Colonic mucosa (tissue), 4 donors: ENCODE results near the gene NUDT7. TPM values are rescaled to one million over a fixed set of nuclear protein-coding genes. Genes with fewer than 3 reads are reported as not detected.

Experiments
- DNase-seq: peaks from one replicate; pipeline ENCODE4 v3.0.0-alpha.2; 2020
- H3K27ac ChIP-seq: fragments of 200-600 bp; one replicate; pipeline ENCODE4 v1.8.0; 2021
- H3K27me3 ChIP-seq: fragments of 200-600 bp; one replicate; pipeline ENCODE4 v1.8.0; 2021
- H3K36me3 ChIP-seq: fragments of 200-600 bp; one replicate; pipeline ENCODE4 v1.8.0; 2021
- H3K4me1 ChIP-seq: fragments of 200-600 bp; one replicate; pipeline ENCODE4 v1.8.0; 2021; ENCODE audit warnings: mild to moderate bottlenecking
- H3K4me3 ChIP-seq: fragments of 200-600 bp; one replicate; pipeline ENCODE4 v1.8.0; 2021
- H3K9ac ChIP-seq, 2 donors: one replicate each; pipeline ENCODE4 v1.7.0; 2013; ENCODE audit warnings: control low read depth in 2 of 2, low read depth in 2 of 2, low read length in 2 of 2
- H3K9me3 ChIP-seq: fragments of 200-600 bp; one replicate; pipeline ENCODE4 v1.8.0; 2021
- intact Hi-C: fragments of 100-400 bp; cut with DNase I; formaldehyde crosslinking; loops from one replicate; pipeline ENCODE4 v1.14.1; 2022
- total RNA-seq, 2 donors: library from RNA; stranded (reverse); fragmentation: NEBNext Ultra II Directional in 1 of 2; extraction: Animal tissue kit (Norgen Biotek cat#: 25700) in 1 of 2; gene quantifications; one replicate each; pipeline ENCODE4 v1.2.1, GENCODE V29; 2021
- TF ChIP-seq, protein P1 (sequence below): fragments of 200-600 bp; IDR thresholded peaks from one replicate; pipeline ENCODE4 v1.8.0; 2022; ENCODE audit warnings: antibody characterized with exemption, mild to moderate bottlenecking
- donor health status: healthy.
- donor health status: DM: no; HTN: no; CAD: no.
- donor health status: DM: no; HTN: no; CAD: no.

The NUDT7 gene
- 10 to 100 TPM; 12.7 to 17.7 TPM for total RNA-seq

DNA sequence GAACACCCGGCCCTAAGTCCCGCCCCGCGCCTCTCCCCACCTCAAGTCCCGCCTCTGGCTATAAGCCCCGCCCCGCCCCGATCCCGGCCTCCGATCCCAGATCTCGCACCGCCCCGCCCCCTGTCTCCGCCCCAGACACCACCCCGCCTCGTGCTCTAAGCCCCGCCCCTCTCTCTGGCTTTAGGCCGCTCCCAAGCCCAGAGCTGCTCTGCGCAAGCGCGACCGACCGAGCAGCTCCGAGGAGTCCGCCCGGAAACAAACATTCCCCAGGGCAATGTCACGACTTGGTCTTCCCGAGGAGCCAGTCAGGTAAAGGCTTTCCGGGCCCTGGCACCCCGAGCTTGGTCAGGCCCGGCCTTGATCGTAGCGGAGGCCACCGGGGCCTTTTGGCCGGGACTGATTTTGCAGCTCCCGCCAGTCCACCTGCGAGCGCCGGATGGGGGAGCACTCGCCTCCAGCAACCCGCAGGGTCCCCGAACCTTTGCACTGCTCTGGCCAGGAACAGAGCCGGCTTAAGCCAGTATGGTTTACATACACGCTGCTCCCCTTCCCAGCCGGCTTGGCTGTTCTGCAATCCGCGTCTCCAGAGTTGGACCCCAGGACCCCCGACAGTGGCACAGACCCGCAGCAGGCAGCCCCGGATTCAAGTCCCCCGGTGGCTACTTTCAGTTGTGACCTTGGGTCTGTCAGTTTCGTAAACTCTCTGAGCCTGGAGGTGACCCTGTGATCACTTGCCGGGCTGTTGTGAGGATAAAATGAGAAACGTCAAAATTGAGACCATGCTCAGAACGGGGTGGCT is at the start of gene NUDT7:
NUDT7 (plus strand) TSS at position 206 of the 799 bp plus-strand sequence; CDS start at position 275, 69 bp downstream.
- Histone ChIP-seq H3K9me3 (no peaks in the 10 kb centered on the region), H3K36me3 (no peaks in the 10 kb centered on the region), H3K27ac (peak within 1 kb of the TSS; percentile 73), H3K9ac (peak within 1 kb of the TSS; percentile 92 to 95), H3K27me3 (no peaks in the 10 kb centered on the region), H3K4me1 (no peaks in the 10 kb centered on the region), H3K4me3 (peak within 1 kb of the TSS; percentile 84)
- intact Hi-C loops: no loop called here
- TF ChIP-seq, protein P1, sequence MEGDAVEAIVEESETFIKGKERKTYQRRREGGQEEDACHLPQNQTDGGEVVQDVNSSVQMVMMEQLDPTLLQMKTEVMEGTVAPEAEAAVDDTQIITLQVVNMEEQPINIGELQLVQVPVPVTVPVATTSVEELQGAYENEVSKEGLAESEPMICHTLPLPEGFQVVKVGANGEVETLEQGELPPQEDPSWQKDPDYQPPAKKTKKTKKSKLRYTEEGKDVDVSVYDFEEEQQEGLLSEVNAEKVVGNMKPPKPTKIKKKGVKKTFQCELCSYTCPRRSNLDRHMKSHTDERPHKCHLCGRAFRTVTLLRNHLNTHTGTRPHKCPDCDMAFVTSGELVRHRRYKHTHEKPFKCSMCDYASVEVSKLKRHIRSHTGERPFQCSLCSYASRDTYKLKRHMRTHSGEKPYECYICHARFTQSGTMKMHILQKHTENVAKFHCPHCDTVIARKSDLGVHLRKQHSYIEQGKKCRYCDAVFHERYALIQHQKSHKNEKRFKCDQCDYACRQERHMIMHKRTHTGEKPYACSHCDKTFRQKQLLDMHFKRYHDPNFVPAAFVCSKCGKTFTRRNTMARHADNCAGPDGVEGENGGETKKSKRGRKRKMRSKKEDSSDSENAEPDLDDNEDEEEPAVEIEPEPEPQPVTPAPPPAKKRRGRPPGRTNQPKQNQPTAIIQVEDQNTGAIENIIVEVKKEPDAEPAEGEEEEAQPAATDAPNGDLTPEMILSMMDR: no peak
- peak; percentile 99 for DNase-seq

DNA sequence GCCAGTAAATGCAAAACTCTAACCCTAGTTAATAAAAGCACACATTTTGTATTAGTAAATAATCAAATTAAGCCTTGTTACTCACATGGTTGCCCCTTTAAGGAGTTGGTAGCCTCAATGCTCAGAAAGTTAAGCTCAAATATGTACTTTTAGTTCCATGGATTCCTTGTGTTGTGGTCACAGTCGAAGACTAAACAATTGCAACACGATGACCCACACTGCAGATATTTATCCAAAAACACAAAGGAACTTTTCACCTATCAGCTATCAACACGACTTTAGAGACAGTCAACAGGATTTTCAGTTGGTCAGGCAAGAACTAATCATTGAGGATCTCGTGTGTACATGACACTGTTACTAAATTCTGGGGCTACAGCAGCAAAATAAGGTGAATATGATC is 47.4 kb upstream of the NUDT7 start:
- no peaks in the 10 kb centered on the region for H3K4me1 ChIP-seq
- H3K36me3 ChIP-seq: no peaks in the 10 kb centered on the region
- no peak overlapping the region for H3K27ac ChIP-seq
- intact Hi-C loops: loop anchor here (1.0 to 5.0 kb wide), 3 partner anchors 112 to 422 kb away; partner anchors contain the start of genes VAT1L and WWOX
- TF ChIP-seq, protein P1: no peak
- H3K9me3 ChIP-seq: no peaks in the 10 kb centered on the region
- no peak overlapping the region for H3K4me3 ChIP-seq
- no peaks in the 10 kb centered on the region for H3K27me3 ChIP-seq
- DNase-seq: no peak
- H3K9ac ChIP-seq: no peak overlapping the region

DNA sequence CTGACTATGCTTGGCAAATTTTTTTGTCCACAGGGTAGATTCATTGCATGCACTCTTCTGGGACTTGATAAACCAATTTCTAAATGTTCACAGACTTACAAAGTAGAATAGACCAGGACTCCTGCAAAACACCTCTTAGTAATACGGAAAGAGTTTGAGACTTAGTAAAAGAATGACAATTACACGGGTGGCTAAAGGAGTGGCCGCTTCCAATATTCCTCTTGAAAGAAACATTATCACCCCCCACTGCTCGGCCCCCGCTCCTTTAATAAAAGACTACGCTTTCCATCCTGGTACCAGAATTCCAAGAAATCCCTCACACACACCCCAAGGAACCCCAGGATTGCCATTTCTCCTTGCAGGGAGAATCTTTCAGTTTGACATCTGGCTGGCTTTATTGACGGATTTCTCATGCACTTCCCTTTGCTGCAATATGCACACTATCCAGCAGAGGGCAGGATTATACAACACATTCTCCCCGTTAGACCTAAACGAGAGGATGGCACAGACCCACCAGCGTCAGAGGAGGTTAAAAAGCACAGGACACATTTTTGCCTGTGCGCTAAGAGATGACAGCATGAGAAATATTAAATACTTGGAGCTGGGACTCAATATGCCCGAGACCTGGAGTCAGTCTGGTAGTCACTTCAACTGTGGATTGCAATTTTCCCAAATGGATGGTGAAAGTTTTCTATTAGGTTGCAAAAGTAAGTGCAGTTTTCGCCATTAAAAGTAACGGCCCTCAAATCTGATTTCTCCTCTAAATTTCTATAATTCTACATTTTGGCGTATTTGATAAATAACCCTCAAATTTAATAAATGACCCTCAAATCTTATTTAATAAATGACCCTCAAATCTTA is 46.6 kb upstream of the NUDT7 start:
- Histone ChIP-seq H3K4me1 (no peaks in the 10 kb centered on the region), H3K27me3 (no peaks in the 10 kb centered on the region), H3K9ac (no peak overlapping the region), H3K4me3 (no peak overlapping the region), H3K27ac (no peak overlapping the region), H3K36me3 (no peaks in the 10 kb centered on the region), H3K9me3 (no peaks in the 10 kb centered on the region)
- peak; percentile 75 for DNase-seq
- TF ChIP-seq, protein P1: peak; percentile 80
- intact Hi-C loops: loop anchor here (1.0 to 5.0 kb wide), 3 partner anchors 112 to 422 kb away; partner anchors contain the start of genes VAT1L and WWOX

DNA sequence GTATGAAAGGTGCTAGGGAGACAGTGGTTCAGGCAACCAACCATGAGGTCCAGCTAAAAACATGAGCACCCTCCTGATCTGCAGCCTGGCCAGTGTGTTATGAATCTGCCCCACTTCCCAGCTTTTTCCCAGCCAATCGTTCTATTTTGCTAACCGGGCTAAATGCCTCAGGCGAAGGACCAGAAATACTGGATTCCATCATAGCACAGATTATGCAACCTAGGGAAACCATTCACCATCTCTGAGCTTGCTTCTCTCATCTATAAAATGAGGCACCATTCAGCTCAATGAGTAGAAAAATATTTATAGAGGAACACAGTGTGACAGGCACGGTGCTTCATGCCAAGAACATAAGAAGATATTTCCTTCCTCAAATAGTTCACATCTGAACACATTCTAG is 45.2 kb upstream of the NUDT7 start:
- Histone ChIP-seq H3K27ac (no peak overlapping the region), H3K9ac (no peak overlapping the region), H3K4me3 (no peak overlapping the region), H3K27me3 (no peaks in the 10 kb centered on the region), H3K9me3 (no peaks in the 10 kb centered on the region), H3K36me3 (no peaks in the 10 kb centered on the region), H3K4me1 (no peaks in the 10 kb centered on the region)
- DNase-seq: no peak
- intact Hi-C loops: loop anchor here (5.0 kb wide), 2 partner anchors 110 to 420 kb away; partner anchors contain the start of genes VAT1L and WWOX
- TF ChIP-seq, protein P1: no peak

DNA sequence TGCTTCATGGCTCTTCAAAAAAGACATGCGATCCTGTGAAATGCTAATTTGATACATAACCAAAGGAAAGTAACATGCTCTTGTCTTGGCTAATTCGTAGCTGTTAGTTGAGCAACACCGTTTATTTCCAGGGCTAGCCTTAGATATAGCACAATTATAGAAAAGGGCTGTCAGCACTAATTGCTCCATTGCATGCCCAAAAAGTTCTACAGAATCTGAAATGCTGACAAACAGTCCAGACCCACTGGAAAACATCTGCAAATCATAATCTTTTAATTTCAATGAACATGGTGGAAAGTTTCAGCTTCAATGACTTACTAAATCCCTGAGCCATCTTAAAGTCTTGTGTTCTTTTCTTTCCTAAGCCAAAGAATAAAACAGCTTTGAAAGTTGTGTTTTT is 42.9 kb upstream of the NUDT7 start:
- Histone ChIP-seq H3K4me3 (no peak overlapping the region), H3K9ac (no peak overlapping the region), H3K27ac (no peak overlapping the region), H3K27me3 (no peaks in the 10 kb centered on the region), H3K4me1 (no peaks in the 10 kb centered on the region), H3K9me3 (no peaks in the 10 kb centered on the region), H3K36me3 (no peaks in the 10 kb centered on the region)
- DNase-seq: no peak
- intact Hi-C loops: loop anchor here (5.0 kb wide), 2 partner anchors 108 to 418 kb away; partner anchors contain the start of genes VAT1L and WWOX
- TF ChIP-seq, protein P1: no peak
